ENCODE data around the gene APRT.
"Not testable (repeated sequence)": the region's sequence is repeated elsewhere in the genome, so short reads cannot be mapped to it uniquely, and the experiment has no call there.

Gene APRT

GRCh38 chr16:88841521-88842307 is 30.0 kb upstream of the APRT start:
- DNase-seq (ENCODE audit: low read depth) = no peak

DNA sequence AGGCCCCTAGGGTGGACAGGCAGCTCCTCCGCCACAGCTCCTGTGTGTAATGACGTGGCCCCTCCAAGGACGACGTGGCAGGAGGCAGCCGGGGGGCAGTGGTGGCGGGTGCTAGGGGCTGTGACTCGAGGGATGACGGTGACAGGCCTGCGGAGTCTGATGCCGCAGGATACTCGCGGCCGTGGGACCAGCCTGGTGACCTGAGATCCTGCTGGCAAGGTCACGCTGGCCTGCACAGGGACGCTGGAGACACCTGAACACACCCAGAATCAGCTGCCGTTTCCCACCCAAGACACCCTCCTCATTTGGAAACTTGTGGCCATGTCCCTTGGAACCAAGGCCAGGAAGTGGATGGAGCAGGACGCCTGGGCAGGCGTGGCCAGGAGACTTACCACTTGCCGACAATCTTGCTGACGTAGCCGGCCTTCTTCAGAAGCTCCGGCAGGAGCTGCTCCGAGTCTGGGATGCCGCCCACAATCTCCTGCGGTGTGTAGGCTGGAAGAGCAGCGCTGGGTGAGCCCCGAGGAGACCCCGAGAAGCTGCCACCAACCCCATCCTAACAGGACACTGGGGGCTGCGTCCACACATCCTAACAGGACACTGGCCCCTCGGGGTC is 29.0 kb upstream of the APRT start:
- no peak for DNase-seq (ENCODE audit: low read depth)

- no peak for DNase-seq (ENCODE audit: low read depth)
Observed at GRCh38 chr16:88839745-88840599, 28.2 kb upstream of the APRT start.

DNA sequence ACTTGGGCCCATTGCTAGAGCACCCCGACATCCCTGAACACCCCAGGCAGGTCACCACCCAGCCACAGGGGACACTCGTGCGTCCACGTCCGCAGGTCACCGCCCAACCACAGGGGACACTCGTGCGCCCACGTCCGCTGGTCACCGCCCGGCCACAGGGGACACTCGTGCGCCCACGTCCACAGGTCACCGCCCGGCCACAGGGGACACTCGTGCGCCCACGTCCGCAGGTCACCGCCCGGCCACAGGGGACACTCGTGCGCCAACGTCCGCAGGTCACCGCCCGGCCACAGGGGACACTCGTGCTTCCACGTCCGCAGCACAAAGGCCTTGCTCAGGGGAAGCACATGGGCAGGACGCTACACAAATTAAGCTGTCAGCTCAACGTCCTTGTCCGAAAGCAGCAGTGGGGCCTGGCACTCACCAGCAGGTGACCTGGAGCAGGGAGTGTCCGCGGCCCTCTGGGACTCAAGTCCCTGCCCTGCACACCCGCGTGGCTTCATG is 27.4 kb upstream of the APRT start:
- DNase-seq (ENCODE audit: low read depth) = no peak

DNA sequence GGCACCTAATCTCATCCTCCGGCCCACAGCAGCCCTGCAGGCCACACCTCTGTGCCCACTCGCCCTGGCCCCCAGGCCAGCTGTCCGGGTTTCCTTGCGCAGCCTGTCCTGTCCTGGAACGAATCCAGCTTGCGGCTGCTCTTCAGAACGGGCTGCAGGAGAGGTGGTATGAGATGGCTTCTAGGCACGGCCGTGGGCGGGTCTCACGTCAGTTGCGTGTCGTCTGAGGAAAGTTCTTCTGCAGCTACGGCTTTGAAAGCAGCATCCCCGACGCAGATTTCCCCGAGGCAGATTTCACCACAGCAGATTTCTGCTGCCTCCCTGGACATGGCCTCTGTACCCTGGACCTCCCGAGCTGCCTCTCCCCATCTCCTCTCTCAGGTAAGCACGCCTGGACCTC is 26.8 kb upstream of the APRT start:
- no peak for DNase-seq (ENCODE audit: low read depth)

- no peak for DNase-seq (ENCODE audit: low read depth)
Observed at GRCh38 chr16:88837806-88838205, 26.1 kb upstream of the APRT start.

DNA sequence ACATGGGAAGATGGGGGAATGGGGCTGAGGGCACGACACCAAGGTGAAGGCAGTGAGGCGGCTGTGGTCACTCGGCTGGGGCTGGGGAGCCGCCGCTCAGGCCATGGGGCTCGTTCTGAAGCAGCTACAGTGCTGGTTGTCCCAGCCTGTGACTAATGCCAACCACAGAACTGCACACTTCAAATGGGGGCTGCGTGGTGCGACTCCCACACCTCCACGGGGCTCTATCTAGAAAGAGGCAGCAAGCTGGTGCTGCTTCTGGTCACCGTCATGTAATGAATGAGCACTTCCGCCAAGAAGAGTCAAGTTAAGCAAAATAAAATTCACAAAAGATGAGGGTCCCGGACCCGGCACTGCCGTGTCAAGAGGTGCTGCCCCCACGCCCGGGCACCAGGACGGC is 25.1 kb upstream of the APRT start:
- DNase-seq (ENCODE audit: low read depth) = no peak

GRCh38 chr16:88835818-88836217 is 24.1 kb upstream of the APRT start:
- no peak for DNase-seq (ENCODE audit: low read depth)

- no peak for DNase-seq (ENCODE audit: low read depth)
Observed at GRCh38 chr16:88835383-88835782, 23.7 kb upstream of the APRT start.

DNA sequence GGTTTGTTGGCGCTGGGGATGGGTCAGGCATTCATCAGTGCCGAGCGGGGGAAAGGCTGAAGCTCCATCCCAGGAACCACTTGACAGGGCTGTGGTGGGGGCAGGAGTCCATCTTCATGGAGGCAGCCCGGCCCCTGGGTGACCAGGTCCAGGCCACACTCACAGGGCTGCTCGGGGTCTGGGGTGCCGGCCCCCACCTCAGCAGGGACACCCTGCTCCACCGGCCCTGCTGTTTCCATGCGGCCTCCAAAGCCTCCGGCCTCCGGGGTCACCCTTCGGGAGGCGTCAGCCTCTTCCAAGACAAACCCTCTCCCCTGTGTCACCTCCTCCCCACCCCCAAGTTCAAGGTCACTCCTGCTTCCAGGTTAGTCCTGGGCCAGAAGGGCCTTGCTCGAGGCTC is 22.9 kb upstream of the APRT start:
- no peak for DNase-seq (ENCODE audit: low read depth)

- no peak for DNase-seq (ENCODE audit: low read depth)
Observed at GRCh38 chr16:88833086-88833485, 21.4 kb upstream of the APRT start.

DNA sequence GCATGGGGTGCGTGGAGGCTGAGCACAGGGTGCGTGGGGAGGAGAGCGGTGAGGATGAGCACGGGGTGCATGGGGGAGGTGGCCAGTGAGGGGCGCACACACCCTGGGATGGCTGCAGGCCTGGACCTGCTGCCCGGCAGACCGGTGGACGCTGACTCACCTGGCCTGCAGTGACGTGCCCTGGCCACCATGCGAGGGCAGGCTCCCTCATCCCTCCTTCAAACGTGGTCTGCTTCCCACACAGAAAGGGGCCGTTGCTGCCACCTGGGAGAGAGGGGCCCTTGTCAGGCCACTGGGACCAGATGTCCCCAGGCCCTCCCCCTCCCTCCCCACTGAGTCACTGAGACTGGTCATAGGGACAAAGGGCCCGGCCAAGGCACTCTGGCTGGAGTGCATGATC is 20.1 kb upstream of the APRT start:
- DNase-seq (ENCODE audit: low read depth) = no peak

- no peak for DNase-seq (ENCODE audit: low read depth)
Observed at GRCh38 chr16:88830783-88831182, 19.1 kb upstream of the APRT start.

DNA sequence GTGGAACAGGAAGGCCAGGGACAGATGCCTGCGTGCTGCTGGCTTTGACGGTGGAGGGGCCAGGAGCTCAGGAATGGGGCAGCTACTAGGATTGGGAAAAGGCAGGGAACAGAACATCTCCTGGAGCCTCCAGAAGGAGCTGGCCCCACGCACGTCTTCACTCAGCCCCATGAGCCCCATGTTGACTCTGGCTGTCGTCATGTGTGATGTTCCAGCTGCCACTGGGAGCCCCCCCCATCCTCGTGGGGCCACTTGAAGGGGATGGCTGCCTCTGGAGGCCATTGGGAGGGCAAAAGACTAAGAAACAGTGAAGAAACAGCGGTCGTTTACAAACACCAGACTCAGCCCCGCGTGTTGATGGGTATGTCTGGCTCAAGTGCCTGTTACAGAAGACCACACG is 18.5 kb upstream of the APRT start:
- no peak for DNase-seq (ENCODE audit: low read depth)

- no peak for DNase-seq (ENCODE audit: low read depth)
Observed at GRCh38 chr16:88828711-88829110, 17.0 kb upstream of the APRT start.

DNA sequence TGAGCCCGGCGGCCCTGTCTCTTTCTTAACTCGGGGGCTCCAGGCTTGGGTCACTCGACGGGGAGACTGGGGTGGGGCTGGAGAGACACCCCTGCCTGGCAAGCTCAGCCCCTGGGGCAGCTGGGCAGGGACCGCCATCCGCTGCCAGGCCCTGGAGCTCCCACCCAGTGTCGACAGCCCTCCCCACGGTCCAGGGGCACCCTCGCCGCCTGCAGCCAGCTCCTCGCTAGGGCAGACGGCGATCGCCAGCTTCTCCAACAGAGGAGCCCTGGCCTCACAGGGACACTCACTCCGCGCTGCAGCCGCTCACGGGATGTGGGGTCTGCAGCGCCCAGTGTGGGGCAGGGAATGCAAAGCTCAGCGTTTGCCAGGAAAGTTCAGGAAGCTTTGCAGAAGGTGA is 16.0 kb upstream of the APRT start:
- no peak for DNase-seq (ENCODE audit: low read depth)

DNA sequence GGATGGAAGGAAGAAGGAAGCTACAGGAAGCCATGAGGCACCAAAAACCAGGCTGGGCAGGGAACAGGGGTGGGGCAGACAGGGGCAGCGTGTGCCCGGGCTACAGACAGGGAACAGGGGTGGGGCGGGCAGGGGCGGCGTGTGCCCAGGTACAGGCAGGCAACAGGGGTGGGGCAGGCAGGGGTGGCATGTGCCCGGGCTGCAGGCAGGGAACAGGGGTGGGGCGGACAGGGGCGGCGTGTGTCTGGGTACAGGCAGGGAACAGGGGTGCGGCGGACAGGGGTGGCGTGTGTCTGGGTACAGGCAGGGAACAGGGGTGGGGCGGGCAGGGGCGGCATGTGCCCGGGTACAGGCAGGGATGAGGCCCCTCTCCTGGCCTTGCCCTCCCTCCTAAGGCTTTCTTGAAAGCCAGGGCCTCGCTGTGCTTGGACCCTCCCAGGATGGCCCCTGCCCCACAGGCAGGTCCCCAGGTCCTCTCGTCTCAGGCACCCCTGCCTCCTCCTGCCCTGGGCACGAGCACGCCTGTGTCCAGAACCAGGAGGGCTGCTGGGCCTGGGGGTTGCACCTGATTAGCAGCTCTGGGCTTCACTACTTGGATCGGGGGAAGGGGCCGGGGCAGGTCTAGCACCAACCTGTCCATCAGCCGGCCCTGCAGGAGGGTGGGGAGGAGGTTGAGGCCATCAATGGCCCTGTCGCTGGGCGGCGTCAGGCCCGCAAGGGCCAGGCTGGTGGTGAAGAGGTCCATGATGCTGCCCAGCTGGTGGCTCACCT is 14.5 kb upstream of the APRT start:
- DNase-seq (ENCODE audit: low read depth) = no peak

DNA sequence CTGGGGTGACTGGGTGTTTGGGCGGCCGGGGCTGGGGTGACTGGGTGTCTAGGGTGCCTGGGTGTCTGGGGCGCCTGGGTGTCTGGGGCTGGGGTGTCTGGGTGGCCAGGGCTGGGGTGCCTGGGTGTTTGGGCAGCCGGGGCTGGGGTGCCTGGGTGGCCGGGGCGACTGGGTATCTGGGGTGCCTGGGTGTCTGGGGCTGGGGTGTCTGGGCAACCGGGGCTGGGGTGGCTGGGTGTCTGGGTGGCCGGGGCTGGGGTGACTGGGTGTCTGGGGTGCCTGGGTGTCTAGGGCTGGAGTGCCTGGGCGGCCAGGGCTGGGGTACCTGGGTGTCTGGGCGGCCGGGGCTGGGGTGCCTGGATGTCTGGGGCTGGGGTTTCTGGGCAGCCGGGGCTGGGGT is 13.4 kb upstream of the APRT start:
- DNase-seq (ENCODE audit: low read depth) = no peak

DNA sequence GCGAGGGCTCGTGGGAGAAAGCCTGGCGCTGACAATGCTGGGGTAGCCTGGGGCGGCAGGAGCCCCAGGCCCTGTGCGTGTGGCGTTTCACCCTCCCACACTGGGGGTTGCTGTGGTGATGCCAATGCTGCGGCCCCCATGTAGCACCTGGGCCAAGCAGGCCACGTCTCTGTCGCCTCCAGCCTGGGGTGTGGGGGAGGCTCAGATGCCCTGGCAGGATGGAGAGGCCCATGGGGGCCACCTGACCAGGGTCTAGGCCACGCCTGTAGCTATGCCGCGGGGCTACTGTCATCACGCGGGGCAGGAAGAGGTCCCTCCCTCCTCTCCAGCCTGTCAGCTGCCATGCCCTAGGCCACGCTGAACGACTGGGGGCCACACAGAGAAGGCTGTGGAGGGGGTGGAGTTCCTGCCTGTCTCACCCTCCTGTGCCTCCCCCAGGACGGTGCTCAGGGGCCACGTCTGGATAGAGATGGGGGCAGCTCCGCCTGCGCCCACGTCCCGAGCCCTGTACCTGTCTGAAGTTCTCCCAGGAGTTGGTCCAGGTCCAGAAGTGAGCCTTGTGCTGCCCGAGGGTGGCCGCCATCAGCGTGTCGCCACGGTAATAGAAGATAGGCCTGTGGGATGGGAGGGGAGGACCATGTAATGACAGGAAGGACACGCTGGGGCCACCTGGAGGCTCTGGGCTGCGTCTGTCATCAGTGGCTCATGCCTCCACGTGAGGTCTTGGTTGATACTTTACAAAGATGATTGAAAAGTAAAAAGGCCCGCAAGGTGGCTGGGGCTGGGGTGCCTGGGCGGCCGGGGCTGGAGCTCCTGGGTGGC is 12.7 kb upstream of the APRT start:
- no peak for DNase-seq (ENCODE audit: low read depth)

DNA sequence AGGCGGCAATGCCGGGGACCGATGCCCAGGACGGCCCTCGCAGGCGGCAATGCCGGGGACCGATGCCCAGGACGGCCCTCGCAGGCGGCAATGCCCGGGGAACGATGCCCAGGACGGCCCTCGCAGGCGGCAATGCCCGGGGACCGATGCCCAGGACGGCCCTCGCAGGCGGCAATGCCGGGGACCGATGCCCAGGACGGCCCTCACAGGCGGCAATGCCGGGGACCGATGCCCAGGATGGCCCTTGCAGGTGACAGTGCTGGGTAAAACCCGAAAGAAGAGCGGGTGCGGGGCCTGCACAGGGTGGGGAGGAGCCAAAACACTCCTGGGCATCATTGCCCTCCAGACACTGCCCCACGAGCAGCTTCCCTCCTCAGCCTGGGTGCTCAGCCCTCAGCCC is 11.9 kb upstream of the APRT start:
- not testable (repeated sequence) for DNase-seq (ENCODE audit: low read depth)
